Germinal center (tissue), 1 donor: ENCODE measurements around the gene COL7A1.
"Not testable (repeated sequence)": the region's sequence is repeated elsewhere in the genome, so short reads cannot be mapped to it uniquely, and the experiment has no call there.

ENCODE experiments used
- DNase-seq: peaks from one replicate; pipeline ENCODE4 v3.0.0; 2012; ENCODE audit warnings: mixed read lengths, low spot score

The COL7A1 gene

DNA sequence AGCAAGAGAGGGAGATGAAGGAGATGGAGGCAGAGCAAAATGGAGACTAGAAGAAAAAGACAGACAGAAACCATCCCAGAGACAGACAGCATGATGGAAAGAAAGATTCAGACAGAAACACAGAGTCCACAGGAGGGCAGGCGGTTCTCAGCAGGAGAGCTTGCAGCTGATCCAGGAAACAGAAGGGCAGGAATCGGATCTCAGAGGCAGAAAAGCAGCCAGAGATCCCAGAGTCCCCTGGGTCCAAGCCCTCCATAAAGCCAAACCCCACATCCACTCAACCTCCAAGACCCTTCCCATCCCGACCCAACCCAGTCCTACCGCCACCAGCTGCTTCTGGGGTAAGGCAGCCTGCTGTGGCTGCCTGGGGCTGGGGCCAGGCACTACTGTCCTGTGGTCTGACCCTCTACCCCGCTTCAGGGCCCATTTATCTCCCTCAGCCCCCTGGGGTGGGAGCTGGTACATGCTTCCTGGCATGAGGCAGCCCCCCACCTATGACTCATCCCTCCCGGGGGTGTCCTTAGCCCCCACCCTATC lies 31.7 kb downstream of the COL7A1 start, which contains the start of gene UCN2:
Gene UCN2 (minus strand): TSS at position 400 of the 537 bp plus-strand sequence. CDS start 657 bp downstream, outside the sequence.
- no peak for DNase-seq

GRCh38 chr3:48562367-48563095 lies 32.6 kb downstream of the COL7A1 start:
- no peak for DNase-seq

- DNase-seq: no peak
These were observed 33.9 kb downstream of the COL7A1 start for GRCh38 chr3:48561045-48561736.

- no peak for DNase-seq
These were observed 34.5 kb downstream of the COL7A1 start for GRCh38 chr3:48560648-48561018.

GRCh38 chr3:48558493-48559134 lies 36.5 kb downstream of the COL7A1 start:
- no peak for DNase-seq

DNA sequence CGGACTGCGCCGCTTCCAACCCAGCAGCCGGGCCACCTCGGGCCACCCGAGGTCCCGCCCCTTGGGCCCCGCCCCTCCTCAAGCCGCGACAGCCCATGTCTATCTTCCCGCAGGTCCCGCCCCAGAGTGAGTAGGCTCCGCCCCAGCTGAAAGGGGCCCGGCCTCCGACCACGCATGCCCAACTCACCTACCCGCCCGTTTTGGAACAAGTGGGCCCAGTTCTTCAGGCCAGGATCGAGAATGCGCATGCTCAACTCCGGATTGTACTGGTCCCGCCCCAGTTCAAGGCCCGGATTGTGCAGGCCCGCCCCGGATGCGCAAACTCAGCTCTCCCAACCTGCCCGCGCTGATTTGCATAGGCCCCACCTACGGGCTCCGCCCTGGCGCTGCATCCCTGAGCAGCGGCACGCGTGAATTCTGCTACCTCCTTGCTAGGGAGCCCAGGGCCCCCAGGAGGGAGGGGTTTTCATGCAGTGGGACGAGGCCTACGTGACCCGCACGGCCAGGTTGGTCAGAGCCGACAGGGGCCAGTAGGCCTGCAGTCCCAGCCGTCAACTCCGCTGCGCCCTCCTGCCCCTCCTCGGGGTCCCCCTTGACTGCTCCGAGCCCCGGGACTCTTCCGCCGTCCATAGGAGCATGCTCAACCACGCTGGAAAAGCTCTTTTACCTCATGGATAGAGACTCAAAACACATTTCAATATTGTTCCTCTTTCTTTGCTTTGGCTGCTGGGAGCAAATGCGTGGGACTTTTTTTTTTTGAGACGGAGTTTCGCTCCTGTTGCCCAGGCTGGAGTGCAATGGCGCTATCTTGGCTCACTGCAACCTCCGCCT lies 38.1 kb downstream of the COL7A1 start, which contains the start of gene PFKFB4:
Gene PFKFB4 (minus strand): TSS at position 8 of the 831 bp plus-strand sequence. CDS start 26 bp downstream, outside the sequence.
- DNase-seq: peak; percentile 100

DNA sequence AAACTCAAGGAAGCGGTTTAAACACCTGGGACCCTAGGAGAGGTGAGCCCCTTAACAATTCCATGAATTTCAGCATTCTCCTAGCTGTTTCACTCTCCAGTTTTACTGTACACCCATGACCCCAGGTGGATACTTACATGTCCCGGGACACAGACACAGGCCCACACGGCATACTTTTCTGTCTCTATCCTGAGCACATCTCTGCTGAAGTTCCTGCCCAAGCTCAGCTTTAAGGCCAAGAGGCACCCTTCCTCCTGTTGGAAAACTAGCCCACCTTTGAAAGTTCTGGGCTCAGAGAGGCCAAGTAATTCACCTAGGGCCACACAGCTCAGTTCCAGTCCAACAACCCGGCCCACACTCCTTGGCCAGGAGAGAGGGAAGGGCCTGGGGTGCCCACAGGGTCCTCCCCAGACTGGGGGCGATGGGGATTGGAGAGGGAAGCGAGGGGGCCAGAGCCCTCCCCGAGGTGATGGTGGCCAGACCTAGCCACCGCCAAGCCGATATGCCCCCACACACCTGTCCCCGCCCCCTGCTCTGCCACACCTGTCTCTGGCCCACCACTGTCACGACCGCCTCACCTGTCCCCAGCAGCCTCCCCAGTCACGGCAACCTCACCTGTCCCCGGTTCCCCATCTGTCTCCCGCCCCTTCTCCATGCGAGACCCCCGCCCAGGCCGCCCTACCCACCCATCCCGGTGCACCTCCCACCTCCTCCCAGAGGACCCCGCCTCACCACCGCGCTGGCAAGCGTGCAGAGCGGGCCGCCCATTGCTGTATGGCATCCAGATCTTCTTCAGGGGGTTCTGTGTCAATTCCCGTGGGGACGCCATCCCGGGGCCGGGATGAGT lies 39.0 kb downstream of the COL7A1 start:
- no peak for DNase-seq

- DNase-seq: no peak
These were observed 39.7 kb downstream of the COL7A1 start for GRCh38 chr3:48555231-48555948.

DNA sequence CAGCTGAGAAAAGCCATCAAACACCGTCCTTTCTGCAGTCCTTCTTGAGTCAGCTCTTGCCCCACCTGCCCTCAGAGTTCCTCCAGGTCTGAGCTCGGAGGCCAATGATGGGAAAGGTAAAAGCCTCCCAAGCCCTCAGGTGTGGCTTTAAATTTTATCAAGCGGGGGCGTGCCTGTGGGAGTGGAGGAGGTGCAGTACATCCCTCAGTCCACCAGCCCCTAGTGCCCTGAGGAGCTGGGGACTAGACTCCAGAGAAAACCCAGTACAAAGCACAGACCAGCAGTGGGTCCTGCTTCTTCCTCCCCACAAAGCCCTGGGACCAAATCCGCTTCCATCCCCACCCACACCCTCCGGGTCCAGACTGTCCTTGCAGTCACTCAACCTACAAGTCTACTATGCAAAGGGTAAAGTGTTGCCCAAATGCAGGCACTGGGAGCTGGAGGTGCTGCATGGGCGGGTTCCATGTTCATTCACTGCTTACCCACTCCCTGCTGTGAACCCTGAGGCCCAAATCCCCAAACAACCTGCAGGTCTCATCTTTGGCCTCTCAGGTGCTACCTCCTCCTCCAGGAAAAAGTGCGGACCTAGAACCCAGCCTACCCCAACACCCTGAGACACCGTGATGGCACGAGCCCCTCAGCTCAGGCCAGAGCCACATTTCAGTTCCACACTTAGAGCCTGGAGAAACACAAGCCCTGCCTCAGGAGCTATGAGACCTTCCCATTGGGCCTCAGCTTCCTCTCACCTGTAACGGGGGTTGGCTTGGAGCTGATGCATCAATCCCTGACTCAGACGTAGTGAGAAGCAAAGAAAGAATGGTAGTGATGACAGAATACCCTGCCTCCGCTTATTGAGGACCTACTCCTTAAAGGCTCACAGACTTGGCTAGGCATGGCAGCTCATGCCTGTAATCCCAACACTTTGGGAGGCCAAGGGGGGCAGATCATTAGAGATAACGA lies 41.0 kb downstream of the COL7A1 start:
- DNase-seq: no peak

DNA sequence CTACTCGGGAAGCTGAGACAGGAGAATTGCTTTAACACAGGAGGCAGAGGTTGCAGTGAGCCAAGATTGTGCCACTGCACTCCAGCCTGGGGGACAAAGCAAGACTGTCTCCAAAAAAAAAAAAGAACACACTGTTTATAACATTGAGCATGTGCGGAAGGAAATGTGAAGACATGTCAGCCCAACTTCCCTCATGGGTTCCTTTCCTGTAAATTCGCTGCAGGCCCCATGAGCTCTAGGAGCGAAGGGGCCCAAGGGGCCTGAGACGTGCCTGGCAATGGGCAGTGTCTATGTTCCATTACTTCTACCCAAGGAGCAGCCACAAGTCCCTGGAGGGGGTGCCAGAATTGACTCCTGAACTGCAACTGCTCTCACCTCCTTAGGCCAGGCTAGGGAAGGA lies 41.8 kb downstream of the COL7A1 start:
- no peak for DNase-seq

- DNase-seq: no peak
These were observed 42.8 kb downstream of the COL7A1 start for GRCh38 chr3:48552111-48552951.

- DNase-seq: not testable (repeated sequence)
These were observed 43.5 kb downstream of the COL7A1 start for GRCh38 chr3:48551651-48552050.

DNA sequence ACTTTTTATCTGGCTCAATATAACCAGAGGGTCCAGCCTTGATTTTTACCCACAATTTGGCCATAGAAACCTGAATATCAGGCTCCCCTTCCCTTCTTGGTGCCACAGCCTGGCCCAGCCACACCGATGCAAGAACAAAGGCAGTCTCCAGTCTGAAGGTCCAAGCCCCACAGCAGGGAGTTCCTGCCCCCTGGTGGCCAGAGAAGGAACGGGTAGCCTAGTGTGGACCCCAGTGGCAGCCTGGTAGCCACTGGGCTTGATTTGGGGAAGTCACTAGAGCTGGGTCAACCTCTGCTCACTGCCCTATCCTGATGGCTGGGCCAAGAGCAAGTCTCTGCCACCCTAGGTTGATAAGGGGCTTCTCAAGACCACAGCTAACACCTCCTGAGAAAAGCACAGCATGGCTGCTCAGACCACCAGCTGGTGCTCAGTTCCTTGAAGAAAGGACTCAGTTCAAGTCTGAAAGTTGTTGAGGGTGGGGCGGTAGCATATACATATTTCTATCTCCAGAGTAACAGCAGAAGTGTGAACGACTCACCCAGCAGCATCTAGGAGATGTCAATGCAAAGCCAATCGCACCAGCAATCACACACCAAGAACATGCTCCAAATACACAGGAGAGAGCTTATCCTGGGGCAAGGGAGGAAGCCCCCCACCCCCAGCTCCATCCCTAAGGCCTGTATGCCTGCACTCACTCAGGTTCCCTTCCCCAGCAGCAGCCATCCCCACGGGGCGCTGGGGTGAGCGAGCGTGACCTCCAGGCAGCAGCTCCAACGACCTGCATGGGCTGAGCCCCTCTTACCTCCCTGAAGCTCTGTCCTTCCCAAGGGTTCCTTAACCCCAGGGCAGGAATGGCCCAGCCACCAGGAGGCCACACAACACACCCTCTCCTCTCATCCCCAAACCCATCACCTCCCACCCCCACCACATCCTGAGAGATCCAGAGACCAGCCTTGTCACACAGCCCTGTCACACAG lies 46.1 kb downstream of the COL7A1 start:
- DNase-seq: peak; percentile 80

- no peak for DNase-seq
These were observed 47.0 kb downstream of the COL7A1 start for GRCh38 chr3:48548126-48548525.

GRCh38 chr3:48546203-48546829 lies 48.8 kb downstream of the COL7A1 start:
- DNase-seq: no peak

DNA sequence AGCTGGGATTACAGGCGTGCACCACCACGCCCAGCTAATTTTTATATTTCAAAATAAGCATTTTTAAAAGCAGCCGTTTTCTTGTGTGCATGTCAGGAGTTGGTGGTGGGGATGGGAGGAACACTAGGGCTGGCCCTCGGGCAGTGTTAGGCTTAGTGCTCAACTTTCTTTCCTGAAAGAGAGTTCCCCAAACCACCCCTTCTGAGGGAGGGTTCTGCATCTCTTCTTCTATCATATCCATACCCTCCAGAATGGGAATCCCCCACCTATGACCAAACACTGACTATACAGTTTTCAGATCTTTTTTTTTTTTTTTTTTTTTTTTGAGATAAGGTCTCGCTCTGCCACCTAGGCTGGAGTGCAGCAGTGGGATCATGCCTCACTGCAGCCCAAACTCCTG lies 51.0 kb downstream of the COL7A1 start:
- DNase-seq: no peak
